ENCODE data around the gene SMG7.

Gene SMG7

DNA sequence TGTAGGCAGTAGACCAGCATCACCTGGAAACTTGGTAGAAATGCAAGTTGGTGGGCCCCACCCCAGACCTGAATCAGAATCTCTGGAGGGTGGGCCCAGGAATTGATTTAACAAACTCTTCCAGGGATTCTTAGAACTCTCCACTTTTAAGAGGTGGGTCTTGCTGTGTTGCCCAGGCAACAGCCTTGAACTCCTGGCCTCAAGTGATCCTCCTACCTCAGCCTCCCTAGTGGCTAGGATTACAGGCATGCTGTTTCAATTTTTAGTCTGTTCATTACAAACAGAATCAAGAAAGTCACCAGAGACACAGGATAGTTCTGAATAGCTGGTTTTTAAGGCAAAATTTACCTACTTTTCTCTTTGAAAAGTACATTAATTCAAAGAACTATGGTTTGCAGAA, 86.8 kb downstream of the SMG7 start:
- in situ Hi-C loops (cut with HindIII; ENCODE audit: low sequenced_read_pairs) = no loop called here

DNA sequence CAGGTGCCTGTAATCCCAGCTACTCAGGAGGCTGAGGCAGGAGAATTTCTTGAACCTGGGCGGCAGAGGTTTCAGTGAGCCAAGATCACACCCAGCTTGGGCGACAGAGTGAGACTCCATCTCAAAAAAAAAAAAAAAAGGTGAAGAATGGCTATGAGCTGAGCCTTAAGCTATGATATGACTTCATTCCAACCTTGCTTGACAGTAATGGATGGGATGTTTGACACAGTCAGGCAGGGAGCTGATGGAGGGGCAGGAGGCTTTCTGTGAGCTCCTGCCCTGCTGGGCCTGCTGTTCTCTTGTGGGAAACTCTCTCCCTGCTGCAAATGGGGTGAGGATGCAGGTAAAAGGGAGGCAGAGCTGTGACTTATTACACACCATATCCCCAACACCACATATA, 90.4 kb downstream of the SMG7 start:
- in situ Hi-C loops (cut with HindIII; ENCODE audit: low sequenced_read_pairs) = no loop called here

DNA sequence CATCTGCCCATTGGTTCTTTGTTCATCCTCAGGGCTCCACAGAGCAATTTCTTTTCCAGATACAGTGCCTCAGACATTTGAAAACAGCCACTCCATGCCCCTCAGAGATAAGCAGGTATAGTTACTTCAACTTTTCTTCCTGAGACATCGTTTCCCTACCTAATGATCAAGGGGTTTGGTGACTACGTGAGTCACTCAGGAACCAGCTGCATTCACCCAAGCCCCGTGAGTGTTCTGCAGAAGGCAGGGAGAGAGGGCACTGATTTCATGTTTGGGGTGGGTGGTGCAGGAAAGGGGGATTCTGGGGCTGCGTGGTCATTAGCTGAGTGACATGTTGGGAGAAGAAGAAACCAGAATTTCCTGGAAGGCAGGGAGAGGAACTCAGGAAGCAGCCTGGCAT, 93.0 kb downstream of the SMG7 start:
- in situ Hi-C loops (cut with HindIII; ENCODE audit: low sequenced_read_pairs) = no loop called here

DNA sequence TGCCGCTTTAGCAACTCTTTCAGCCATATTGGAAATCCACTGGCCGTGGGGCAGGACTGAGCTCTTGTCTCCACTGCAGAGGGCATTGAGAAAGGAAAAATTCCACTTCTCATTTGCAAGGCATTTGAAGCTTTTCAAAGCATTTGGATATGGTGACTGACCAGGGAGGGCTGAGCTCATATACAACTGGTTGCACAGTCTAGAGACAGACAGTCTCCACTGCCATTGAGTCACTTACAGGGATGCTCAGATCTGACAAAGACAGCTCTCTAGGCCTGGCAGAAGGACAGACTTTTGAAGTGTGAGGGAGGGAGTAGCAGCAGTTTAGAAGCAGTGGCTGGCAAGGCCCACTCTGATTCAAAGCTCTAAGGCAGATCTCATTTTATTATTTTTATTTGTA, 93.7 kb downstream of the SMG7 start:
- in situ Hi-C loops (cut with HindIII; ENCODE audit: low sequenced_read_pairs) = no loop called here

DNA sequence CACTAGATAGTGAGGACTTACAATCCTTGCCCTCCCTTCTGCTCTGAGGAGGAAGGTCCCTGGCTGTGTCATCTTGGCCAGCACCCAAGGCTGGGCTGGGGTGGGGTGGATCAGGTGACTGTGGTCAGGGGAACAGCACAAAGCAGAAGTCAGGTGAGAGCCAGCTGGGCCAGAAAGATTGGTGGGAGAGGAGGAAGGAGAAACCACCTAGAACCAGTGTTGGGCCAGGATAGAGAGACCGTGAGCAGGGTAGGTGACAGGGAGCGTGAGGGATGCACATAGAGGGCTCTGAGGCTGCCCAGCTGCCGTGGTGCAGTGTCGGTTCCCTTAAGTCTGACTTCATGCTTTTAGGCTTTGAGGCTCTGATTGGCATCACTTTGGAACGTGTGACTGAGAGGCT, 95.3 kb downstream of the SMG7 start:
- in situ Hi-C loops (cut with HindIII; ENCODE audit: low sequenced_read_pairs) = no loop called here

DNA sequence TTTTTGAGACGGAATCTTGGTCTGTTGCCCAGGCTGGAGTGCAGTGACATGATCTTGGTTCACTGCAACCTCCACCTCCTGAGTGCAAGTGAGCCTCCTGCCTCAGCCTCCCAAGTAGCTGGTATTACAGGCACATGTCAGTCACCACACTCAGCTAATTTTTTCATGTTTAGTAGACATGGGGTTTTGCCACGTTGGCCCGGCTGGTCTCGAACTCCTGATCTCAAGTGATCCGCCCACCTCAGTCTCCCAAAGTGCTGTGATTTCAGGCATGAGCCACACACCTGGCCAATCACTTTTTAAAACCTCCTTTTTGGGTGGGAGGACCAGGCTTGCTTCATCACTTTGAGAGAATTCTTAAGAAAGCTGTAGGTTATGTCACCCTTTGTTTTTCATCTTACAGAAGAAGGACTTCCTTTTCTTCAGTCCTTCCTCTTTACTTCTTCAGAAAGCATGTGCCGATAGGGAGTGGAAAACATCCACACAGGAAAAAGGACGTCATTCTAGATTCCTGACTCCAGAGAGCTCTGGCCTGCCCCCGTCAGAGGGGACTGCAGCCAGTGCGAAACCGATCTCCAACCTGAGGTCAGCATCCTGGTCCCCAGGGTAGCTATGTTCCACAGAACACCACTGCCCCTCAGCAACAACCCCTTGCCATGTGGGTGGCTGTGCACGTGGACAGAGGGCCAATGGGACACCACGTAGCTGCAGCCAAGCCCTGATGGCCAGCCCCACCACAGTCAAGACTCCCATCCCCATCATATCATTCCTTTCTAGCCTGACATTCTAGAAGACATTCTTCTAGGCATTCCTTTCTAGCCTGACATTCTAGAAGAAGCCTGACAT, 96.1 kb downstream of the SMG7 start:
- in situ Hi-C loops (cut with HindIII; ENCODE audit: low sequenced_read_pairs) = no loop called here

DNA sequence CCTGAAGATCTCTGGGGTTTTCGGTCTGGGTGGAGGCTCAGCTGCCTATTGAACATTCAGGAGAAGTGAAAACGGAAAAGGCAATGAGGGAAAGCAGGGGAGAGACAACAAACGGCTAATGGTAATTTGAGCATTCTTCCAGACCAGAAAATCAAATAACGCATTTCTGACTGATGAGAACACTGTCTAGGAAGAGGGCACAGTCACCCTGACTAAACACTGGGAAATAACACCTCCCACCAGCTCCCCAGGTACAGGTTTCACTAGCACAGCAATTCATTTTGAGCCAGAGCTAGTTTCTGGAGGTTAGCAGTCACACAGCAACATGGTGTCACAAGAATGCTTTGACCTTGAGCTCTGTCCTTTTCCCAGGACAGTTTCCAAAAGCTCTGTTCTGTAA, 96.8 kb downstream of the SMG7 start:
- in situ Hi-C loops (cut with HindIII; ENCODE audit: low sequenced_read_pairs) = no loop called here

DNA sequence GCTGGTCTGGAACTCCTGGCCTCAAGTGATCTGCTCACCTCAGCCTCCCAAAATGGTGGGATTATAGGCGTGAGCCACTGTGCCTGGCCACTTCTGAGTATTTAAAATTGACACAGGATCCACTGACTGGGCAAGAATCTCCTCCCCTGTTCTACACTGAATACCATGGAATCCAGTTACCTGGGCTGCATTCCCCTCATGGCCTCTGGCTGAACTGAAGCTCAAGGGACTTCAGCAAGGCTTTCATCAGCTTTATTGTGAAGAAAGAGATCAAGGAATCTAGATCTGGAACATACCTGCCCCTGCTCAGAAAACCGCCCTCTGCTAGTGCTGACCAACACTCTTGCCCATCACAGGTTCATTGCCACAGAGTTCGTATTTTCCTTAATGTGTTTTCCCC, 97.5 kb downstream of the SMG7 start:
- in situ Hi-C loops (cut with HindIII; ENCODE audit: low sequenced_read_pairs) = no loop called here

DNA sequence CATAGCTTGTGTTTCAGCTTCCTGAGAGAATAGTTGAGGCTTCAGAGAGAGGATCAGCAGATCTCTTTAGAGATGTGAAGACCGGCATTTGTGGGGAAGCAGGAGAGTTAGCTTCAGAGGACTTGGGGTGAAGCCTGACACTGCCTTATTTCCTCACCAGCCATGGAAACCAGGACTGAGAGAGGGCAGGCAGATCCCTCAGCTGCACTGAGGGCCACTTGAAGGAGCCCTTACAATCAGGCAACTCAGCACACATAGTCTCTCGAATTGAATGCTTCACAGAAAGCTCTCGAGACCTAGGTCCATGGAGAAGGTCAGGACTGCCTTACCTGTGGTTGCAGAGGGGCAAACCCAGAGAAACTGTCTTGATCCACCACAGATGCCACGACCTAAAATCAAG, 98.2 kb downstream of the SMG7 start:
- in situ Hi-C loops (cut with HindIII; ENCODE audit: low sequenced_read_pairs) = no loop called here

DNA sequence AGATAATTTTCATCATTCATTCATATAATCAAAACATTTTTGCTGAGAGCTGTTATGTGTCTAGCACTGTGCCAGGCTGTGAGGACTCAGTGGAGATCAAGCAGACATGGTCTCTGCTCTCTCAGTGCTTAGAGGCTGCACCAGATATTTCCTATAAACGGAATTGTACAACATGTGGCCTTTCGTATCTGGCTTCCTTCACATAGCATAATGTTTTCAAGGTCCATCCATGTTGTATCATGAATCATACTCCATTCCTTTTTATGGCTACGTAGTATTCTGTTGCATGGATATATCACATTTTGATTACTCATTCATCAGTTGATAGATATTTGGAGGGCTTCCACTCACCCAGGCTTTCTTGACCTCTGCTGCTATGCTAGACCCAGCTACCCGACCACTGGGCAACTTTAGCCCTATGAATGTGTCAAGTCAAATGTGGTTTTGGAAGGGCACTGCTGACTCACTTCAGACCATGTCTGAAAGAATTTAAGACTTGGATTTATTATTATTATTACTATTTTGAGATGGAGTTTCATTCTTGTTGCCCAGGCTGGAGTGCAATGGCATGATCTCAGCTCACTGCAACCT, 99.5 kb downstream of the SMG7 start:
- in situ Hi-C loops (cut with HindIII; ENCODE audit: low sequenced_read_pairs) = no loop called here

DNA sequence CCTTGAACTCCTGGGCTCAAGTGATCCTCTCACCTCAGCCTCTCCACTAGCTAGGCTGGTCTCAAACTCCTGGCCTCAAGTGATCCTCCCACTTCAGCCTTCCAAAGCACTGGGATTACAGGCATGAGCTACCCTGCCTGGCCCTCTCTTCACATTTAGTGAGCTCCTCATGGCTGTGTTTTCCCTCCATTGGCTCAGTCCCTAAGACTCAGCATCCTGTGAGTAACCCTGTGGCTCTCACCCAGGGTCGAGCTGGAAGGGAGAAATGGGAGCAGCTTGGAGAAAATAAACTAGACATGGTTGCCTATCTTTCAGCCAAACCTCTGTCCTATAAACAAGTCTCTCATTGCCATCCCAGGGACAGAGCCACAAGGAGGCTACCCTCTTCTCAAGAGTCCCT, 100.4 kb downstream of the SMG7 start:
- in situ Hi-C loops (cut with HindIII; ENCODE audit: low sequenced_read_pairs) = no loop called here

DNA sequence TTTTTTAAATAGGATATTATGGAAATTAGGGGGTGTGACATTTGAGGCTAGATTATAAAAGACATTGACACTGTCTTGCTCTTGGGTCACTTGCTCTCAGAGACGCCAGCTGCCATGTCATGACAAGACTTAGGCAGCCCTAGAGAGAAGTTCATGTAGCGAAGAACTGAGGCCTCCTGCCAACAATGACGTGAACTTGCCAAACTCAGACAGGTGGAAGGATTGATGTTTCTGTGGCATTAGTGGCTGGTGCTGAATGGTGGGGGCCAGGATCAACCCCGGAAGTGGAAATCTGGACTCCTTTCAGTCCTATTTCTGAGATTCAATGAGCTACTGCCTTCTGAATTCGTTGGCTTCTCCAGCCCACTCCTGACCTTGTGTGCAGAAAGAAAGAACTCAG, 103.3 kb downstream of the SMG7 start:
- in situ Hi-C loops (cut with HindIII; ENCODE audit: low sequenced_read_pairs) = no loop called here

DNA sequence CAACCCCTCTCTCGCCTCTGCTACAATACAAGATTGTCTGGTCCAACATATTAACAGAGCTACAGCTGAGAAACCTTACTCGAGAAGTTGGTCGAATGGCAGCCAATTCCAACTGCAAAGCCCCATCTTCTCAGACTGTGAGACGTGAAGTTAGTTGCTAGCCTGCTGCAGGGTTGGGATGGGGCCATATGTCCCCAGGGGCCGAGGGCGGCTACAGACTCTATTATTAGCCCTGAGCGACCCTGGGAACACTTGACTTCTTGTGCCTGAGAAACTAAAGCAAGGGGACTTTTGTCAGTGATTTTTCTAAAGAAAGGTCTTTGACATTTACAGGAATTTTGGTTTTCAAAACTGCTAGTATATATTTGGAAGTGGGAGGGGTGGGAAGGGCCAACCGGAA, 104.2 kb downstream of the SMG7 start:
- in situ Hi-C loops (cut with HindIII; ENCODE audit: low sequenced_read_pairs) = no loop called here

DNA sequence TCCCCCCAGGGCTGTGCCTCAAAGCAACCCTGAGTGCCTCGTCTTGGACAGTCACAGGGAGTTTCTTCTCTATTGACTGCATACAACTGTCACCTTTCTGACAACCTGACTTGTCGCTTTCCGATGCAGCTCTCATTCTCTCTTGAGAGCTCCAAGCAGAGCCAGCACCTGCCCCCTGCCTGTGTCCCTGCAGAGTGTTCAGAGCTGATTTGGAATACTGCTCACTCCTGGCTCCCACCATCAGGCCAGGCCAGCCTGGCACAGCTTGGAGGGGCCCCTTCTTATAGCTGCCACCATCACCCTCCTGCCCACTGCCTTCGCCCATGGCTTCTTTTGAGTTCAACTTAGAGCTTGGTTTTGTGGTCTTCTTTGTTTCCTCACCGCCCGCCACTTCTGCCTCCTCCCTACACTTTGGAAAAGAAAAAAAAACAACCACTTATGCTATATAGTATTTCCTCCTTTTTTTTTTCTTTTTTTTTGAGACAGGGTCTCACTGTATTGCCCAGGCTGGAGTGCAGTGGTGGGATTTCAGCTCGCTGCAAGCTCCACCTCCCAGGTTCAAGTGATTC, 105.7 kb downstream of the SMG7 start:
- in situ Hi-C loops (cut with HindIII; ENCODE audit: low sequenced_read_pairs) = no loop called here

DNA sequence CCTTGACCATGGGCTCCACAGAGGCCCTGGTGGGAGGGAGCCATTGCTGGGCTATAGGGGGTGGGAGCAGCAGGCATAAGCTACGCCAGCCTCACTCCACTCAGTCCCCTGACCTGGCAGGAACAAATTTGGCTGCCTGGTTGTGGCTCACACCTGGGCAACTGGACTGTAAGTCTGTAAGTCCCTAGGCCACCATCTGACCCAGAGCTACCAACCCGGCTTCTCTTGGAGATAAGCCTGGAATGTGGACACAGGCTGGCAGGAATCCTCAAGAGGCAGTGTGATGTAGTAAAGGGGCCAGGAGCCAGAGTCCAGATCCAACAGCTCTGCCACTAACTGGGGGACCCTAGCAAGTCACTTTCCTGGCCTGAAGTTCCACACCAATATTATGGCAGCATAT, 106.6 kb downstream of the SMG7 start:
- in situ Hi-C loops (cut with HindIII; ENCODE audit: low sequenced_read_pairs) = no loop called here

DNA sequence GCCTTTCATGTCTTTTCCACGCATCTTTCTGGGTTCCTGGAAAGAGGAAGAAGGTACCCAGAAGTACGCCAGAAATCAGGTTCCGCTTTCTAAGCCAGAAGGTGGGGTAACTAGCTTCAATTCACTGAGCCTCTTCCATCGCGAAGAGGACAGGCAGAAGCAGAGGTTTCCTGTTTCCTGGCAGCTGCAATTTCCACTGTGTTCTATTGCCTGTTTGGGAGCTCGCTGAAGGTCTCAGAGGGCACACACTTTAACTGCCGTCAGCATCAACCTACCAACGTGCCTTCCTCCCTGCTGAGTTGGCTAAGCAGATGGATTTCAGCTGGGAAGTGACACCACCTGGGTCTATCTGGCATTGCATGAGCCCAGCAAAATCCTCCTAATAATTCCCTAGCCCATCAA, 108.0 kb downstream of the SMG7 start:
- in situ Hi-C loops (cut with HindIII; ENCODE audit: low sequenced_read_pairs) = no loop called here

DNA sequence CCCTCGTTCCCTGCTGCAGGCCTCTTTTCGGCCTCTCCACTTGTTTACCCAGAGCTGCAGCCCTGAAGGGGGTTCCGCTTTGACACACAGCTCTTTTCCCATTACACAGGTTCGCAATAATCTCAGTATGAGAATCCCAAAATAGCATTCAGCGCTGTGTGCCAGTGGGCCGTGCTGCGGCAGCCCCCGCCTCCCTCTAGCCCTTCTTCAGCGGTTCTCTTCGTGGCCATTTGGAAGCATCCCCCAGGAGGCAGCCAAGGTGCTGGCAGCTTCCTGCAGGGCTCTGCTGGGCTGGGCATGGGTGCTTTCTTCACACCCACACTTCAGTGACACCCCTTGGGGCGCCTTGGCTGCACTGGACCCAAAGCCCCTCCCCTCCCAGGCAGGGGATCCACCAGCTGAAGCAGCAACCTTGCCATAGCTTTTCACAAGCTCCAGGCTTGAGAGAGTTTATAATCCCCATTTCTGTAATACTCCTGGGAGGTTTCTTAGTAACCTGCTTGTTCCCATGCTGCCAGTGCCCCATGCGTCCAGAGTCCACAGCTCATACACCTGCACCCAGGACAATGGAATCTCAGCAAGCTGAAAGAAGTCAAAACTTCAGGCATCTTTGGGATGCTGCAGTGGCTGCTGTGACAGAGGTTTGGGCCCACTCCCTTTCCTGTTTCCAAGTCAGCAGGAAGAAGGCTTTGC, 109.9 kb downstream of the SMG7 start:
- in situ Hi-C loops (cut with HindIII; ENCODE audit: low sequenced_read_pairs) = no loop called here

DNA sequence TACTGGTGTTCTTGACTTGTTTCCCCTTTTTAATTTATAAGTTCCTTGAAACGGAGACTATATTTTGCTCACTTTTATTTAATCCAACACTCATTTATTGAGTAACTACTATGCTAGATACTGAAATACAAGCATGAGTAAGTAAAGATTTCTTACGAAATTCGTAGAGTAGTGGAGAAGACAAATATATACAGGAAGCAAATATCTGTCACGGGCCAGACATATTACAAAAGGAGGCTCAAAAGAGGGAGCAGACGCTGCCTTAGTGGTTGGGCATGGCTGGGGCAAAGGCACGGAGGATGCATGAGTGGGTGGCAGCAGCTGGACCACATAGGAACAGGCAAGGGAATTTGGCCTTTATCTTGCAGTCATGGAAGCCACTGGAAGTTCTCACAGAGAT, 111.2 kb downstream of the SMG7 start:
- in situ Hi-C loops (cut with HindIII; ENCODE audit: low sequenced_read_pairs) = no loop called here

DNA sequence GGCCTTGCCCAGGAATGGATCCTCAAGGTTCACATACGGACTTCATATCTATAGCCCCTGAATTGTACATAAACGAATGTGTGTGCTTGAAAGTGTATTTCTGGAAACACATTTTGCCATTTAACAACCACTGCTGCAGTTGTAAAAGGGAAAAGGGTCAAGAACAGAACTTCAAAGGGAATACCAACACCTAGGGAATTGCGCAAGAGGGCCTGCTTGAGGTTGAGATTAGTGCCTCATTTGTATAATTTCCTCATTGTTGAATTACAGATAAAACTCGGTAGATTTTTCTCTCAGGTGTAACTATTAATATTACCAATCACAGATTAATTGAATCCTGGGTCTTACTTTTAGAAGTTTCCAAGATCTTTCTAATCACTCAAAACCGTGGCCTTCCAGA, 111.8 kb downstream of the SMG7 start:
- in situ Hi-C loops (cut with HindIII; ENCODE audit: low sequenced_read_pairs) = no loop called here

DNA sequence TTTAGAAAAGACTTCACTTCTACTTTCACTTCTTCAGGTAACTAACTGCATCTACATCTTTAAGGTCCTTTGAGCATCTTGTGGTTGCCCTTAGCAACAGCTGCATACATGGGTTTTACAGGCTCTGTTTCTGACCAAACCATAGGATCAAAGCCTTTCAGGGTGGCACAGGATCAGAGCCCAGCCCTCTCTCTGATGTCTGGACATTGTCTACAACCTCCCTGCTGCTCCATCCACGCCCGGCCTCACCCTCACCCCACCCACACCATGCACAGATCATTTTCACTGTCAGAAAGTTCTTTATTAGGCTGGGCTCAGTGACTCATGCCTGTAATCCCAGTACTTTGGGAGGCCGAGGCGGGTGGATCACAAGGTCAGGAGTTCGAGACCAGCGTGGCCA, 112.7 kb downstream of the SMG7 start:
- in situ Hi-C loops (cut with HindIII; ENCODE audit: low sequenced_read_pairs) = no loop called here

DNA sequence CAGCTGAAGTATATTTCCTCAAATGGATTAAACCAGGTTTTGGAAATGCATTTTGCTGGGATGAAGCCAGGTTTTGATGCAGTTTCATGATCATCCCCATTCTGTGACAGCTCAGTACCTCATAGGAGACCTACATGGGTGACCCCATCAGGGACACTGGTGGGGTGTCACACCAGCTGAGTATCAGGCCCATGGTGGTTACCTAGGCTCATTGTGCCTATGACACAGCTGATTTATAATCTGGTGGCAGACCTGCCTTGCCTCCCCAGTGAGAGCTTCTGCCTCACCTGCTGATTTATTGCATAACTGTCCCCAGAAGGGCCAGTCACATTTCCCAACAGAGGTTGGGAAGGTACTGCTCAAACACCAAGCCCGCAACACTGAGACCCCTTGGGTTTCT, 114.2 kb downstream of the SMG7 start:
- in situ Hi-C loops (cut with HindIII; ENCODE audit: low sequenced_read_pairs) = no loop called here

DNA sequence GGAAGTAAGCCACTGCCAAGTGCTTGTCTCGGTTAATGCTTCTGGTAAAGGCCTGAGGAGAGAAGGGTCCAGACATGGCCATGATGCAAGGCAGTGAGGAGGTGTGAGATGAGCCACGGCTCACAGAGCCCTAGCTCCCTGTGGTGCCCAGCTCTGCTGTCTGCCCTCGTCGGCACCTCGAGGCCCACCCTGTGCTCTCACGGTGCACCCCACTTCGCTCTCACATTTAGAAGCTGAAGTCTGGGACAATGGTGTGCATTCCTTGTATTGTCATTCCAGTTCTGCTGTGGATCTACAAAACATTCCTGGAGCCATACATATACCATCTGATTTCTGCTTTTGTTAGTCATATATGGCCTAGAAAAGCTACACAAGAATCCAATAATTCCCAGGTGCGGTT, 114.6 kb downstream of the SMG7 start:
- in situ Hi-C loops (cut with HindIII; ENCODE audit: low sequenced_read_pairs) = no loop called here
